ENCODE results near the gene KCNK10.

DNA sequence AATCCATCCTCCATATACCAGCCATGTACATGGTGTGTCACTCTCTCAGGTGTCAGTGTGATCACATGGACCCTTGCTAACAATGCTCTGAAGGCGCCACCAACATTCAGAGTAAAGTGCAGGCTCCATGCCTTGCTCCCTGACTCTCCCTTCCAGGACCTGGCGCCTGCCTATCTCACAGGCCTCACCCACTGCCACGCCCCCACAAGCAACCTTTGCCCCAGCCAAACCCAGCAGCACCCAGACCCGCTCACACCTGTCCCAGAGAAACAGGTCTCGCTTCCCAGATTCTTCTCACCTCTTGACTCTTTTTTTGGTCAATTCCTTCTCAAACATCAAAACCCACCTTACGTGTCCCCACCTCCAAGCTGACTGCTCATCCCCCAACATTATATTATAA lies 52.3 kb downstream of the KCNK10 start:
- TF ChIP-seq YY1 (IDR thresholded peaks at IDR 0.05; ENCODE audit: insufficient read depth, insufficient read length): no peak
- no peak for TF ChIP-seq ZNF274 (IDR thresholded peaks at IDR 0.05; ENCODE audit: low read depth, low read length)
